ENCODE results near the gene CHFR. TPM values are rescaled to one million over a fixed set of nuclear protein-coding genes. Genes with fewer than 3 reads are reported as not detected.

Gene CHFR
- total and polyA plus RNA-seq, 2 donors (not counting 3 experiments of a cell fraction or from before 2014, with no cell fraction given): 45.4 to 66.5 TPM

DNA sequence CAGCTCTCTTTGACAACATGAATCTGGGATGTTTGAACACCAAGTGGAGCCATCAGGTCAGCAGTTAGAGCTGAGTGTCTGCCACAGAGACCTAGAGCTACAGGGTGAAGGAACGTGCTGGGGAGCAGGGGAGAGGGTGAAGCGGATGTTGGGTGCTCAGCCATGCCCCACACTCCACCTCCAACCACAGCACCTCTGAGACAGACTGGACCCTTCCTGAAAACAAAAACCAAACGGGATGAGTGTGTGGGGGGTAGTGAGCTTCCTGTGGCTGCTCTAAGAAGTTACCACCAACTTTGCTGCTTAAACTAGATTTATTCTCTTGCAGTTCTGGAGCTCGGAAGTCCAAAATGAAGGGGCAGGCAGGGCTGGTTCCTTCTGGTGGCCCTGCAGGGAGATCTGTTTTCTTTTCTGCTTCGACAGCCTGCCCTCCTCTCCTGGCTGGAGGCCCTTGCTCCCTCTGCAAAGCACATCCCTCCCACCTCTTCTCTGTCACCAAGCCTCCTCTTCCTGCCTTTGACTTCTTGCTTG lies 53.2 kb downstream of the CHFR start:
- TF ChIP-seq, protein P1, sequence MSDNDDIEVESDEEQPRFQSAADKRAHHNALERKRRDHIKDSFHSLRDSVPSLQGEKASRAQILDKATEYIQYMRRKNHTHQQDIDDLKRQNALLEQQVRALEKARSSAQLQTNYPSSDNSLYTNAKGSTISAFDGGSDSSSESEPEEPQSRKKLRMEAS (IDR thresholded peaks at IDR 0.05; ENCODE audit: insufficient read depth, insufficient read length): no peak
- TF ChIP-seq, protein P2, sequence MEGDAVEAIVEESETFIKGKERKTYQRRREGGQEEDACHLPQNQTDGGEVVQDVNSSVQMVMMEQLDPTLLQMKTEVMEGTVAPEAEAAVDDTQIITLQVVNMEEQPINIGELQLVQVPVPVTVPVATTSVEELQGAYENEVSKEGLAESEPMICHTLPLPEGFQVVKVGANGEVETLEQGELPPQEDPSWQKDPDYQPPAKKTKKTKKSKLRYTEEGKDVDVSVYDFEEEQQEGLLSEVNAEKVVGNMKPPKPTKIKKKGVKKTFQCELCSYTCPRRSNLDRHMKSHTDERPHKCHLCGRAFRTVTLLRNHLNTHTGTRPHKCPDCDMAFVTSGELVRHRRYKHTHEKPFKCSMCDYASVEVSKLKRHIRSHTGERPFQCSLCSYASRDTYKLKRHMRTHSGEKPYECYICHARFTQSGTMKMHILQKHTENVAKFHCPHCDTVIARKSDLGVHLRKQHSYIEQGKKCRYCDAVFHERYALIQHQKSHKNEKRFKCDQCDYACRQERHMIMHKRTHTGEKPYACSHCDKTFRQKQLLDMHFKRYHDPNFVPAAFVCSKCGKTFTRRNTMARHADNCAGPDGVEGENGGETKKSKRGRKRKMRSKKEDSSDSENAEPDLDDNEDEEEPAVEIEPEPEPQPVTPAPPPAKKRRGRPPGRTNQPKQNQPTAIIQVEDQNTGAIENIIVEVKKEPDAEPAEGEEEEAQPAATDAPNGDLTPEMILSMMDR (IDR thresholded peaks at IDR 0.05; ENCODE audit: extremely low read depth in 1 of 2, insufficient read depth in 1 of 2, low read depth in 1 of 2, low read length in 2 of 2): no peak
- TF ChIP-seq POLR2AphosphoS5 (IDR thresholded peaks at IDR 0.05; ENCODE audit: insufficient read depth, low read depth, low read length) (no peak), JUN (IDR thresholded peaks at IDR 0.05; ENCODE audit: borderline replicate concordance, insufficient read depth, insufficient read length, low read depth) (no peak), FOS (IDR thresholded peaks at IDR 0.05; ENCODE audit: borderline replicate concordance, insufficient read depth, low read length) (no peak), POLR2A (IDR thresholded peaks at IDR 0.05; ENCODE audit: low read depth, low read length) (no peak)
- no peaks in the 10 kb centered on the region for H3K9me1 ChIP-seq (replicated peaks; ENCODE audit: control insufficient read depth, extremely low read depth, insufficient read depth, low read length)
- H3K27ac ChIP-seq (ENCODE audit: insufficient read depth, low read depth, low read length): no peak overlapping the region
- H3K27me3 ChIP-seq (ENCODE audit: control insufficient read depth in 2 of 2, insufficient read depth in 2 of 2, low read length in 2 of 2): no peaks in the 10 kb centered on the region
- H3K79me2 ChIP-seq (ENCODE audit: control insufficient read depth, insufficient read depth, low read length): no peaks in the 10 kb centered on the region
- no peak overlapping the region for H3K4me3 ChIP-seq (replicated peaks in 1 of 3; ENCODE audit: insufficient read depth in 1 of 3, low read depth in 1 of 3, low read length in 3 of 3)
- no peaks in the 10 kb centered on the region for H4K20me1 ChIP-seq (replicated peaks; ENCODE audit: control insufficient read depth, extremely low read depth, insufficient read depth, low read length)
- ChIA-PET POLR2A (no interaction called here), CTCF (no interaction called here)
- peaks cover 0 to 6% of the 10 kb centered on the region in 2 experiments for H3K36me3 ChIP-seq (ENCODE audit: control insufficient read depth in 2 of 2, extremely low read depth in 1 of 2, insufficient read depth in 2 of 2, low read length in 2 of 2)
- H2AFZ ChIP-seq (ENCODE audit: low read depth, low read length): no peak overlapping the region
- H3K4me1 ChIP-seq (ENCODE audit: control insufficient read depth, extremely low read depth, insufficient read depth, low read length): no peaks in the 10 kb centered on the region
- BruUV-seq (replicated peaks): no TSS peak
- dilution Hi-C loops (cut with MboI; ENCODE audit: extremely low pct_ligation_motif_present, low sequenced_read_pairs): no loop called here
- no peak overlapping the region for H3K4me2 ChIP-seq (ENCODE audit: insufficient read depth, low read length)
- H3K9ac ChIP-seq (replicated peaks; ENCODE audit: extremely low read depth, insufficient read depth, low read length): no peak overlapping the region
- H3K9me3 ChIP-seq (replicated peaks; ENCODE audit: control insufficient read depth, insufficient read depth, low read length): no peaks in the 10 kb centered on the region
- DNase-seq (ENCODE audit: low read depth, low spot score) (no peak), FAIRE-seq (no peak)
- intact Hi-C loops (cut with micrococcal nuclease): no loop called here
